Measurements from ENCODE around the gene PAQR5. TPM values are rescaled to one million over a fixed set of nuclear protein-coding genes. Genes with fewer than 3 reads are reported as not detected.
"Not testable (repeated sequence)": the region's sequence is repeated elsewhere in the genome, so short reads cannot be mapped to it uniquely, and the experiment has no call there.

PAQR5 gene
- total RNA-seq, 1 donor from 2014 or later = 0.13 TPM

- DNase-seq (ENCODE audit: low read depth, low spot score) = no peak
Observed at GRCh38 chr15:69314736-69315135, 16.0 kb downstream of the PAQR5 start.

GRCh38 chr15:69315402-69316110, 16.8 kb downstream of the PAQR5 start:
- no peak for DNase-seq (ENCODE audit: low read depth, low spot score)

GRCh38 chr15:69316291-69316690, 17.6 kb downstream of the PAQR5 start:
- DNase-seq (ENCODE audit: low read depth, low spot score) = no peak

GRCh38 chr15:69317392-69317841, 18.7 kb downstream of the PAQR5 start:
- no peak for DNase-seq (ENCODE audit: low read depth, low spot score)

- no peak for DNase-seq (ENCODE audit: low read depth, low spot score)
Observed at GRCh38 chr15:69318033-69318432, 19.3 kb downstream of the PAQR5 start.

- no peak for DNase-seq (ENCODE audit: low read depth, low spot score)
Observed at GRCh38 chr15:69319384-69320375, 21.0 kb downstream of the PAQR5 start.

GRCh38 chr15:69320977-69321554, 22.4 kb downstream of the PAQR5 start:
- DNase-seq (ENCODE audit: low read depth, low spot score) = no peak

- no peak for DNase-seq (ENCODE audit: low read depth, low spot score)
Observed at GRCh38 chr15:69323893-69324430, 25.2 kb downstream of the PAQR5 start.

- DNase-seq (ENCODE audit: low read depth, low spot score) = no peak
Observed at GRCh38 chr15:69324565-69324964, 25.9 kb downstream of the PAQR5 start.

- no peak for DNase-seq (ENCODE audit: low read depth, low spot score)
Observed at GRCh38 chr15:69325456-69325971, 26.8 kb downstream of the PAQR5 start.

GRCh38 chr15:69328080-69328479, 29.4 kb downstream of the PAQR5 start:
- DNase-seq (ENCODE audit: low read depth, low spot score) = no peak

- no peak for DNase-seq (ENCODE audit: low read depth, low spot score)
Observed at GRCh38 chr15:69328739-69329138, 30.0 kb downstream of the PAQR5 start.

- no peak for DNase-seq (ENCODE audit: low read depth, low spot score)
Observed at GRCh38 chr15:69337138-69337537, 38.4 kb downstream of the PAQR5 start.

GRCh38 chr15:69338535-69339213, 40.0 kb downstream of the PAQR5 start:
- DNase-seq (ENCODE audit: low read depth, low spot score) = no peak

GRCh38 chr15:69339214-69339543, 40.5 kb downstream of the PAQR5 start:
- not testable (repeated sequence) for DNase-seq (ENCODE audit: low read depth, low spot score)

GRCh38 chr15:69340243-69340900, 41.7 kb downstream of the PAQR5 start:
- no peak for DNase-seq (ENCODE audit: low read depth, low spot score)

- no peak for DNase-seq (ENCODE audit: low read depth, low spot score)
Observed at GRCh38 chr15:69341356-69341755, 42.6 kb downstream of the PAQR5 start.

GRCh38 chr15:69342460-69343076, 43.9 kb downstream of the PAQR5 start:
- DNase-seq (ENCODE audit: low read depth, low spot score) = no peak

- no peak for DNase-seq (ENCODE audit: low read depth, low spot score)
Observed at GRCh38 chr15:69343133-69343532, 44.4 kb downstream of the PAQR5 start.

GRCh38 chr15:69344238-69344637, 45.5 kb downstream of the PAQR5 start:
- no peak for DNase-seq (ENCODE audit: low read depth, low spot score)
